Measurements from ENCODE around the gene RBBP6. TPM values are rescaled to one million over a fixed set of nuclear protein-coding genes. Genes with fewer than 3 reads are reported as not detected.
A peak's percentile ranks its signal among the peaks of the same experiment; 100 is the strongest.
"Not testable (repeated sequence)": the region's sequence is repeated elsewhere in the genome, so short reads cannot be mapped to it uniquely, and the experiment has no call there.

The RBBP6 gene
- total RNA-seq, 1 donor from 2014 or later: 76.1 TPM

DNA sequence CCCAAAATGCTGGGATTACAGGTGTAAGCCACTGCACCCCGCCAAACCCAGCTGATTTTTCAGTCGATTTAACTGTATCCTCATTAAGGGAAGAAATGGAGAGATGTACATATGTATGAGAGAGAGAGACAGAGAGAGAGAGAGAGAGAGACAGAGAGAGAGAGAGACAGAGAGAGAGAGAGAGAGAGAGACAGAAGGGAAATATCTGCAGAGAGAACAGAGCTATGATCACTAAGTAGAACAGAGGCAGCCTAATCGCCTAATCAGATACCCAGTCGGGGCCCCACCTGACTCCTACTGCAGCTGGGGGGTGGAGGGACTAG is 70.0 kb downstream of the RBBP6 start:
- TF ChIP-seq, protein P1, sequence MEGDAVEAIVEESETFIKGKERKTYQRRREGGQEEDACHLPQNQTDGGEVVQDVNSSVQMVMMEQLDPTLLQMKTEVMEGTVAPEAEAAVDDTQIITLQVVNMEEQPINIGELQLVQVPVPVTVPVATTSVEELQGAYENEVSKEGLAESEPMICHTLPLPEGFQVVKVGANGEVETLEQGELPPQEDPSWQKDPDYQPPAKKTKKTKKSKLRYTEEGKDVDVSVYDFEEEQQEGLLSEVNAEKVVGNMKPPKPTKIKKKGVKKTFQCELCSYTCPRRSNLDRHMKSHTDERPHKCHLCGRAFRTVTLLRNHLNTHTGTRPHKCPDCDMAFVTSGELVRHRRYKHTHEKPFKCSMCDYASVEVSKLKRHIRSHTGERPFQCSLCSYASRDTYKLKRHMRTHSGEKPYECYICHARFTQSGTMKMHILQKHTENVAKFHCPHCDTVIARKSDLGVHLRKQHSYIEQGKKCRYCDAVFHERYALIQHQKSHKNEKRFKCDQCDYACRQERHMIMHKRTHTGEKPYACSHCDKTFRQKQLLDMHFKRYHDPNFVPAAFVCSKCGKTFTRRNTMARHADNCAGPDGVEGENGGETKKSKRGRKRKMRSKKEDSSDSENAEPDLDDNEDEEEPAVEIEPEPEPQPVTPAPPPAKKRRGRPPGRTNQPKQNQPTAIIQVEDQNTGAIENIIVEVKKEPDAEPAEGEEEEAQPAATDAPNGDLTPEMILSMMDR (IDR thresholded peaks at IDR 0.05; ENCODE audit: unreplicated experiment): no peak
- DNase-seq (ENCODE audit: low spot score, unreplicated experiment): no peak
- Mint-ChIP-seq H3K4me3 (ENCODE audit: low read depth) (peak overlapping the region; percentile 63), H3K36me3 (ENCODE audit: insufficient read depth) (no peaks in the 10 kb centered on the region), H3K9me3 (ENCODE audit: low read depth) (no peaks in the 10 kb centered on the region), H3K4me1 (ENCODE audit: low read depth) (peaks cover 14% of the 10 kb centered on the region), H3K27me3 (peaks cover 52% of the 10 kb centered on the region), H3K27ac (no peak overlapping the region)

DNA sequence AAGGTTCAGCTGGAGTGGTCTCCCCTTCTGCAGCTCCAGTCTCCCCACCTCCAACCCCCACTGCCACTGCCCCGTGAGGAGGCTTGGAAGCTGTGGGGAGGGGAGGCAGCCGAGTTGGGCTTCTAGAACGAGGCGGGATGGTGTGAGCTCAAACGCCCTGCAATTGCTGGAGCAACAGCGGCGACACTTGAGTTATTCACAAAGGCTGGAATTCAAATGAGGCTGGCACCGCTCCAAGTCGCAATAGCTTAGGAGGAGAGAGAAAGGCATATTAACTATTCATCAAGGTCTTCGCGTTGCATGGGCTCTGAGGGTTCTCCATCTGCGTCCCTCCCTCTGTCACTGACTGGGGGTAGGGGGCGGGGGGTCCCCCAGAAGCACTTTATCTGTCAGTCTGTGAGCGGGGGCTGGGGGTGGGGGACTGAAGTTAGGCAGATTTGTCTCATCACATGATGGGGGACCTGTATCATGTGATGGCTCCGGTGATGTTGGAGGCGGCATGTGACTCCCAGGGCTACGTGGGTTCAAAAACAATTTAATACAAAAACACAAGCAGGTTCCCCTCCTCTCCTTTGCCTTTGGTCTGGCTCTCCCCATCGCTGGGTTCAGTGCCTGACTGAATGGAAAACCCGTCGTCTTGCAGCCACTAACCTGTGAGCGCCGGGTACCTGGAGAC is 70.5 kb downstream of the RBBP6 start:
- H3K4me1 Mint-ChIP-seq (ENCODE audit: low read depth): peaks cover 14% of the 10 kb centered on the region
- peak overlapping the region; percentile 63 for H3K4me3 Mint-ChIP-seq (ENCODE audit: low read depth)
- H3K9me3 Mint-ChIP-seq (ENCODE audit: low read depth): no peaks in the 10 kb centered on the region
- H3K27ac Mint-ChIP-seq: no peak overlapping the region
- TF ChIP-seq, protein P1 (IDR thresholded peaks at IDR 0.05; ENCODE audit: unreplicated experiment): no peak
- no peaks in the 10 kb centered on the region for H3K36me3 Mint-ChIP-seq (ENCODE audit: insufficient read depth)
- peaks cover 52% of the 10 kb centered on the region for H3K27me3 Mint-ChIP-seq
- peak; percentile 22 for DNase-seq (ENCODE audit: low spot score, unreplicated experiment)

DNA sequence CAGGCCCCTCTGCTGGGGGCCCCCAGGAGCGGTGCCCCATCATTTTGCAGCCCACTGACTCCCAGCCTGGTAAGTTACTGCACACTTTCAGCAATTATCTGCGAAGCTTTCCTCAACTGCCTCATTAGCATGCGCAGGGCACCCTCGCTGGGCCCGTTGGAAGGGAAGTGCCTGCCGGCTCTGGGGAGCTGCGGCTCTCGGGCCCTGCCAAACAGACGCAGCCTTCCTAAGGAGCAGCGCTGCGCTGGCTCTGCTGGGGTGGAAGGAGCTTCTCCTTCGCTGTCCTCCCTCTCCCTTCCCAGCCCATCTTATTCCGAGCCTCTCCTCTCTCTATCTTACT is 71.0 kb downstream of the RBBP6 start:
- no peaks in the 10 kb centered on the region for H3K9me3 Mint-ChIP-seq (ENCODE audit: low read depth)
- H3K36me3 Mint-ChIP-seq (ENCODE audit: insufficient read depth): no peaks in the 10 kb centered on the region
- no peak for DNase-seq (ENCODE audit: low spot score, unreplicated experiment)
- H3K4me1 Mint-ChIP-seq (ENCODE audit: low read depth): peaks cover 14% of the 10 kb centered on the region
- TF ChIP-seq, protein P1 (IDR thresholded peaks at IDR 0.05; ENCODE audit: unreplicated experiment): no peak
- H3K4me3 Mint-ChIP-seq (ENCODE audit: low read depth): peak overlapping the region; percentile 63
- no peak overlapping the region for H3K27ac Mint-ChIP-seq
- H3K27me3 Mint-ChIP-seq: peaks cover 57% of the 10 kb centered on the region

DNA sequence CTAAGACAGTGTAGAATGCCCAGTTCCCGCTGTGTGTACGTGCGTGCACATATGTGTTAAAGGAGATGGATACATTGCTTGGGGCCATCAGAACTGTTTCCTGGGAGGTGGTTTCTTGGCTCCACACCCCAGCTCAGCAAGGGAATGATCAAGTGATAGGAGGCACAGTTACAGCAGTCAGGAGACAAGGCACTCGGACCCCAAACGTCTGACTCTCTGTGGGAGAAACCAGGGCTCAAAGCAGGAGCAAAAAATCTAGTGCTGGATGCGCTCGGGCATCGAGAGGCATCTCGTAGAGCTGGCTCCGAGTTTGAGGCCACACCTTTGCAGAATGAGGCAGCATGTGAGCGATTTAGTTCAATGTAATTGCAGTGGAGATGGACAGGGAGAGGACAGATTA is 71.9 kb downstream of the RBBP6 start:
- Mint-ChIP-seq H3K27ac (no peak overlapping the region), H3K27me3 (peaks cover 57% of the 10 kb centered on the region)

DNA sequence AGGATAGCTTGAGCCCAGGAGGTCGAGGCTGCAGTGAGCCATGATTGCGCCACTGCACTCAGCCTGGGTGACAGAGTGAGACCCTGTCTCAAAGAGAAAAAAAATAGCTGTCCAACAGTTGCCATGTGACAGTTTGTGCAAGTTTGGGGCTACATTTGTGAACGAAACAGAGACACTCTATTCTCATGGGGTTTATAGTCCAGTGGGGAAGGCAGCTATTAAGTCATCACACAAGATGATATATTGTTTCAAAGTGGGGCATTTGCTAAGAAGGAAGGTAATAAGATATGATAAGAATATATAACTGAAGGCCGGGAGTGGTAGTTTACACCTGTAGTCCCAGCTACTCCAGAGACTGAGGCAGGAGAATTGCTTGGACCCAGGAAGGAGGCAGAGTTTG is 73.3 kb downstream of the RBBP6 start:
- peaks cover 53% of the 10 kb centered on the region for H3K27me3 Mint-ChIP-seq

More for the DNA sequence above, 71.9 kb downstream of the RBBP6 start:
- H3K9me3 Mint-ChIP-seq (ENCODE audit: low read depth): no peaks in the 10 kb centered on the region
- no peaks in the 10 kb centered on the region for H3K36me3 Mint-ChIP-seq (ENCODE audit: insufficient read depth)
- no peak overlapping the region for H3K4me3 Mint-ChIP-seq (ENCODE audit: low read depth)
- no peak for DNase-seq (ENCODE audit: low spot score, unreplicated experiment)
- TF ChIP-seq, protein P1 (IDR thresholded peaks at IDR 0.05; ENCODE audit: unreplicated experiment): no peak
- H3K4me1 Mint-ChIP-seq (ENCODE audit: low read depth): peaks cover 14% of the 10 kb centered on the region

DNA sequence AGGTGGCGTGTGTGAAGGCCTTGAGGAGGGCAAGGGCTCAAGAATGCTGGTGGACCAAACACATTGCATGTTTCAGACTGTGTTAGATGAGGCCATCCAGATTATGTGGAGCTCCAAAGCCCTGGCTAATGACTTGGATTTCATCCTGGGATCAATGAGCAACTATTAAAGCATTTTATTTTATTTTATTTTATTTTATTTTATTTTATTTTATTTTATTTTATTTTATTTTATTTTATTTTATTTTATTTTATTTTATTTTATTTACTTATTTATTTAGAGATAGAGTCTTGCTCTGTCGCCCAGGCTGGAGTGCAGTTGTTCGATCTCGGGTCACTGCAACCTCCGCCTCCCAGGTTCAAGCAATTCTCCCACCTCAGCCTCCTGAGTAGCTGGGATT is 73.9 kb downstream of the RBBP6 start:
- not testable (repeated sequence) for H3K4me3 Mint-ChIP-seq (ENCODE audit: low read depth); DNase-seq (ENCODE audit: low spot score, unreplicated experiment); H3K36me3 Mint-ChIP-seq (ENCODE audit: insufficient read depth); H3K27ac Mint-ChIP-seq; H3K9me3 Mint-ChIP-seq (ENCODE audit: low read depth)
- peaks cover 47% of the 10 kb centered on the region for H3K27me3 Mint-ChIP-seq
- H3K4me1 Mint-ChIP-seq (ENCODE audit: low read depth): peaks cover 14% of the 10 kb centered on the region

More for the DNA sequence above, 73.3 kb downstream of the RBBP6 start:
- Mint-ChIP-seq H3K27ac (no peak overlapping the region), H3K36me3 (ENCODE audit: insufficient read depth) (no peaks in the 10 kb centered on the region), H3K4me3 (ENCODE audit: low read depth) (no peak overlapping the region), H3K9me3 (ENCODE audit: low read depth) (no peaks in the 10 kb centered on the region), H3K4me1 (ENCODE audit: low read depth) (peaks cover 14% of the 10 kb centered on the region)
- TF ChIP-seq, protein P1 (IDR thresholded peaks at IDR 0.05; ENCODE audit: unreplicated experiment): no peak
- DNase-seq (ENCODE audit: low spot score, unreplicated experiment): no peak

Measured in progenitor cell of endocrine pancreas (in vitro differentiated cells).